Measurements from ENCODE around the gene BCL2L2.

GRCh38 chr14:23286902-23287479, 19.6 kb upstream of the BCL2L2 start:
- no peak for TF ChIP-seq CTCF (IDR thresholded peaks at IDR 0.05)
- no peak for TF ChIP-seq POLR2A (IDR thresholded peaks at IDR 0.05)
